ENCODE results near the gene FKBP2. TPM values are rescaled to one million over a fixed set of nuclear protein-coding genes. Genes with fewer than 3 reads are reported as not detected.

Gene FKBP2
- total RNA-seq, 1 experiment from 2014 or later, result 84.2 TPM

DNA sequence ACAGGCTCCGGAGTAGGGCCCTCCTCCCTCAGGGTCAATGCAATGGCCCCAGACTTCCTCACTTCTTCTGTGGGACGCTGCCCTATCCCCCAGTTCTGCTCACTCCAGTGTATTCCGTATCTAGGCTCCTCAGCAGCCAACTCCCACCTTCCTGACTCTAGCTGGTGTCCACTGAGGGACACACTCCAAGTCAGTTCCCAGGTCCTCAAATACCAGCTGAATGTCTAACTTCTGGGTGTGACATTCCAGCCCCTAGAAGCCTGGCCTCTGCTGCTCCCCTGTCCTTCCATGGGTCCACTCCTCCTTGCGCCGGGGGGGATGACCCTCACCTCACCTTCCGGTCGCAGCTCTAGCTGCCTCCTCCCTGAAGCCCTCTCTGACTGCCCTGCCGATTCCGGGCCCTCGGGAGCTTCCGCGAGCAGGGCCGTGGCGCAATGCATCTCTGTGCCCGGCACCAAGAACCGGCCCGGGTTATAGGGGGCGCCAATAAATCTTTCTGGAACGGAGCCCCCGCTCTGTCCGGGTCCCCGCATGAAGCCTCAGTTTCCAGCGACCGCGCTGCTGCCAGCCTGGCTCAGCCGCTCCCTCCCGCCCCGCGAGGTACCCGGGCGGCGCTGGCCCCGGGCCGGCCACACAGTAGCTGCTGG lies 28.1 kb downstream of the FKBP2 start:
- H3K79me2 ChIP-seq (ENCODE audit: low read depth), result peaks cover 22% of the 10 kb centered on the region
- intact Hi-C loops (cut with micrococcal nuclease; ENCODE audit: unreplicated experiment), result no loop called here
- no peaks in the 10 kb centered on the region for H3K36me3 ChIP-seq (ENCODE audit: low read depth)
- no peaks in the 10 kb centered on the region for H4K20me1 ChIP-seq (ENCODE audit: insufficient read depth)
- POLR2A ChIA-PET (ENCODE audit: unreplicated experiment), result interaction anchor here (0.5 to 0.6 kb wide), 3 partner anchors 17 to 55 kb away, joined by 3 to 13 read pairs (median 4); partner anchors contain the start of gene FKBP2
- H3K9me3 ChIP-seq (ENCODE audit: insufficient read depth, low read depth), result no peaks in the 10 kb centered on the region
- H3K27me3 ChIP-seq (ENCODE audit: insufficient read depth, low read depth), result no peaks in the 10 kb centered on the region
- peaks cover 25% of the 10 kb centered on the region for H3K4me1 ChIP-seq (replicated peaks; ENCODE audit: insufficient read depth)
- peak overlapping the region; percentile 91 for H3K4me2 ChIP-seq
- peak overlapping the region; percentile 63 for H3K4me3 ChIP-seq
- H3F3A ChIP-seq (ENCODE audit: insufficient read depth, low read depth), result peaks cover 49% of the 10 kb centered on the region
- peak; percentile 67 to 78 for DNase-seq
- CTCF ChIA-PET, result interaction anchor here (0.5 to 1.3 kb wide), 4 partner anchors 17 to 1064 kb away, joined by 3 to 6 read pairs (median 4); partner anchors contain the start of gene PRDX5
- H3K9me2 ChIP-seq (ENCODE audit: insufficient read depth), result no peaks in the 10 kb centered on the region
- H2AFZ ChIP-seq, result peak overlapping the region; percentile 78
- no peak for TF ChIP-seq EZH2 (IDR thresholded peaks at IDR 0.05; ENCODE audit: low read depth)
- TF ChIP-seq, protein P1, sequence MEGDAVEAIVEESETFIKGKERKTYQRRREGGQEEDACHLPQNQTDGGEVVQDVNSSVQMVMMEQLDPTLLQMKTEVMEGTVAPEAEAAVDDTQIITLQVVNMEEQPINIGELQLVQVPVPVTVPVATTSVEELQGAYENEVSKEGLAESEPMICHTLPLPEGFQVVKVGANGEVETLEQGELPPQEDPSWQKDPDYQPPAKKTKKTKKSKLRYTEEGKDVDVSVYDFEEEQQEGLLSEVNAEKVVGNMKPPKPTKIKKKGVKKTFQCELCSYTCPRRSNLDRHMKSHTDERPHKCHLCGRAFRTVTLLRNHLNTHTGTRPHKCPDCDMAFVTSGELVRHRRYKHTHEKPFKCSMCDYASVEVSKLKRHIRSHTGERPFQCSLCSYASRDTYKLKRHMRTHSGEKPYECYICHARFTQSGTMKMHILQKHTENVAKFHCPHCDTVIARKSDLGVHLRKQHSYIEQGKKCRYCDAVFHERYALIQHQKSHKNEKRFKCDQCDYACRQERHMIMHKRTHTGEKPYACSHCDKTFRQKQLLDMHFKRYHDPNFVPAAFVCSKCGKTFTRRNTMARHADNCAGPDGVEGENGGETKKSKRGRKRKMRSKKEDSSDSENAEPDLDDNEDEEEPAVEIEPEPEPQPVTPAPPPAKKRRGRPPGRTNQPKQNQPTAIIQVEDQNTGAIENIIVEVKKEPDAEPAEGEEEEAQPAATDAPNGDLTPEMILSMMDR (conservative IDR thresholded peaks at IDR 0.05), result no peak
- BruUV-seq (replicated peaks), result no TSS peak
- H3K27ac ChIP-seq, result peak overlapping the region; percentile 89

DNA sequence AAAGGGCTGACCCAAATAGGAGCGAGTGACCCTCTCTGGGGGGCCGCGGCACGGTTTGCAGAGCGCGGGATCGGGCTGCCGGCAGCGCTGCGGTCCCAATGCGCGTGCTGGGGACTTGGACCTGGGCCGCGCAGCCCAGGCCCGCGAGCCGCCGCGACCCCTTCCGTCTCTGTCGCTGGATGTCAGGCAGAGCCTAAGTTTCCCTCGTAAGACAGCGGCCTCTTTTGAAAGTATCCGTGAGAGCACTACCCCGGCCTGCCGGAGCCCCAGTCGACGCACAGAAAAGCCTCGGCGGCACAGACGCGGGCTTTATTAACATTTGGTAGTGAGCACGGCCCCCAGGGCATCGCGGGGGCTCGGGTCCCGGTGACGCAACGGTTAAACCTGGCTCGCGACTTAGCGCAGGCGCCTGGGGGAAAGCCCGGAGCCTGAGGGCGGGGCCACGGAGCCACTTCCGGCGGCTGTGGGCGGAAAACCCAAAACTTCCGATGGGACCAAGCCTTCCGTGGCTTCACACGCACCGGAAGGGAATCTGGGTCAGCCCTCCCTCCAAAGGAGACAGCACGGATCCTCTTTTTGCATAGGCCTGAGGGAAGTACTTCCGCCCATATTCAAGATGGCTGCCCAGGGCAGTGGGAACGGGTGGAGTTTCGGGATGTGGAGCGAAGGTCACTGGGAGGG lies 28.8 kb downstream of the FKBP2 start:
- peak overlapping the region; percentile 78 for H2AFZ ChIP-seq
- intact Hi-C loops (cut with micrococcal nuclease; ENCODE audit: unreplicated experiment), result loop anchor here (1.0 kb wide), 5 partner anchors 16 to 65 kb away; partner anchors contain the start of genes ESRRA, FKBP2 and GPR137
- POLR2A ChIA-PET (ENCODE audit: unreplicated experiment), result interaction anchor here (0.5 to 0.7 kb wide), 6 partner anchors 18 to 1542 kb away, joined by 3 to 13 read pairs (median 4); partner anchors contain the start of genes FKBP2, HNRNPUL2 and TRMT112

More for the DNA sequence above, 28.8 kb downstream of the FKBP2 start:
- H3K9me3 ChIP-seq (ENCODE audit: insufficient read depth, low read depth), result no peaks in the 10 kb centered on the region
- no peaks in the 10 kb centered on the region for H3K27me3 ChIP-seq (ENCODE audit: insufficient read depth, low read depth)
- no peaks in the 10 kb centered on the region for H3K36me3 ChIP-seq (ENCODE audit: low read depth)
- H3K27ac ChIP-seq, result peak overlapping the region; percentile 89
- H4K20me1 ChIP-seq (ENCODE audit: insufficient read depth), result no peaks in the 10 kb centered on the region
- peak; percentile 99 for DNase-seq
- peak overlapping the region; percentile 91 for H3K4me2 ChIP-seq
- H3K79me2 ChIP-seq (ENCODE audit: low read depth), result peaks cover 25% of the 10 kb centered on the region
- TF ChIP-seq EZH2 (IDR thresholded peaks at IDR 0.05; ENCODE audit: low read depth), result no peak
- TF ChIP-seq, protein P1 (conservative IDR thresholded peaks at IDR 0.05), result peak; percentile 35; the same call in 1 of the 2 replicates
- peaks cover 54% of the 10 kb centered on the region for H3F3A ChIP-seq (ENCODE audit: insufficient read depth, low read depth)
- BruUV-seq (replicated peaks), result TSS peak; percentile 59
- CTCF ChIA-PET, result interaction anchor here (0.5 to 1.0 kb wide), 5 partner anchors 18 to 1063 kb away, joined by 3 to 6 read pairs (median 5); partner anchors contain the start of gene PRDX5
- no peaks in the 10 kb centered on the region for H3K9me2 ChIP-seq (ENCODE audit: insufficient read depth)
- peak overlapping the region; percentile 63 for H3K4me3 ChIP-seq
- peaks cover 25% of the 10 kb centered on the region for H3K4me1 ChIP-seq (replicated peaks; ENCODE audit: insufficient read depth)
